Cardiac muscle cell (in vitro differentiated cells and primary cell): ENCODE data around the gene SCNM1. TPM values are rescaled to one million over a fixed set of nuclear protein-coding genes. Genes with fewer than 3 reads are reported as not detected.
A peak's percentile ranks its signal among the peaks of the same experiment; 100 is the strongest.

Experiments used
- DNase-seq, 2 donors: peaks; one replicate each; pipeline versions ENCODE4 v3.0.0 to v3.0.0-alpha.2; 2010 to 2017; ENCODE audit warnings: low read depth in 1 of 2, low spot score in 1 of 2
- H3K27ac ChIP-seq: fragments of 200-600 bp; sonication (generic); 2 replicates; pipeline ENCODE4 v1.5.1; 2016
- H3K27me3 ChIP-seq: fragments of 200-600 bp; sonication (generic); 2 replicates; pipeline ENCODE4 v1.6.0; 2016; ENCODE audit warnings: control low read depth
- H3K36me3 ChIP-seq: fragments of 200-600 bp; sonication (generic); 2 replicates; pipeline ENCODE4 v1.5.1; 2016; ENCODE audit warnings: control low read depth
- H3K4me1 ChIP-seq: fragments of 200-600 bp; sonication (generic); 2 replicates; pipeline ENCODE4 v1.8.1; 2017; ENCODE audit warnings: low read depth, mild to moderate bottlenecking, mixed run types
- H3K4me3 ChIP-seq: fragments of 200-600 bp; sonication (generic); 2 replicates; pipeline ENCODE4 v1.5.1; 2016; ENCODE audit warnings: mild to moderate bottlenecking
- H3K9me3 ChIP-seq: fragments of 200-600 bp; sonication (generic); 2 replicates; pipeline ENCODE4 v1.5.1; 2017; ENCODE audit warnings: low read depth, mild to moderate bottlenecking, control low read depth
- polyA plus RNA-seq: library from polyadenylated mRNA; unstranded; fragments of >200 nt; fragmentation: Nextera tagmentation; extraction: Ambion mirVana; gene quantifications from 2 replicates; pipeline ENCODE4 v1.2.1, GENCODE V29; 2016
- total RNA-seq: library from RNA; depleted of rRNA; stranded (reverse); fragments of >200 nt; gene quantifications from 2 replicates; pipeline ENCODE4 v1.2.3, GENCODE V29; 2016
- TF ChIP-seq, protein P1 (sequence below): IDR thresholded peaks from 2 replicates; pipeline ENCODE4 v1.5.1; 2012; ENCODE audit warnings: low read depth, mild to moderate bottlenecking, low read length

Gene SCNM1
- total and polyA plus RNA-seq, 2 experiments from 2014 or later, result 30.8 to 80.7 TPM

DNA sequence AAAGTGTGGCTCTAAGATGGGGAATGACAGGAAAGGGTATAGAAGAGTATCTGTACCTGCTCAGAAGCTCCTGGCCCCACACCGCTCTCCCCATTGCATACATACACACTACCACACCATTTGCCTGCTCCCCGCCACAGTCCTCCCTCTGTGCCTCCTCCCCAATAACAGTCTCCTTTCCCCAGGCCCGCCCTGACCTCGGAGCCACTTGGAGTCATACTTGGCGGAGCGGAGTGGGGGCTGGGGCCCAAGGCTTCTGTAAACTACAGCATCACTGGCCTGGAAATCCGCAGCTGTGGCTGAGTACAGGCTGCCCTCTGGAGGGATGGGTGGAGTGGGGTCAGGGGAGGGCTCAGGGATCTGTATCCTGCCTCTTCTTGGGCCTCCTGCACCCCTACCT is 28.2 kb upstream of the SCNM1 start:
- peaks cover 14% of the 10 kb centered on the region for H3K36me3 ChIP-seq
- TF ChIP-seq, protein P1, sequence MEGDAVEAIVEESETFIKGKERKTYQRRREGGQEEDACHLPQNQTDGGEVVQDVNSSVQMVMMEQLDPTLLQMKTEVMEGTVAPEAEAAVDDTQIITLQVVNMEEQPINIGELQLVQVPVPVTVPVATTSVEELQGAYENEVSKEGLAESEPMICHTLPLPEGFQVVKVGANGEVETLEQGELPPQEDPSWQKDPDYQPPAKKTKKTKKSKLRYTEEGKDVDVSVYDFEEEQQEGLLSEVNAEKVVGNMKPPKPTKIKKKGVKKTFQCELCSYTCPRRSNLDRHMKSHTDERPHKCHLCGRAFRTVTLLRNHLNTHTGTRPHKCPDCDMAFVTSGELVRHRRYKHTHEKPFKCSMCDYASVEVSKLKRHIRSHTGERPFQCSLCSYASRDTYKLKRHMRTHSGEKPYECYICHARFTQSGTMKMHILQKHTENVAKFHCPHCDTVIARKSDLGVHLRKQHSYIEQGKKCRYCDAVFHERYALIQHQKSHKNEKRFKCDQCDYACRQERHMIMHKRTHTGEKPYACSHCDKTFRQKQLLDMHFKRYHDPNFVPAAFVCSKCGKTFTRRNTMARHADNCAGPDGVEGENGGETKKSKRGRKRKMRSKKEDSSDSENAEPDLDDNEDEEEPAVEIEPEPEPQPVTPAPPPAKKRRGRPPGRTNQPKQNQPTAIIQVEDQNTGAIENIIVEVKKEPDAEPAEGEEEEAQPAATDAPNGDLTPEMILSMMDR, result no peak
- peaks cover 5% of the 10 kb centered on the region for H3K27me3 ChIP-seq
- H3K4me1 ChIP-seq, result peaks cover 6% of the 10 kb centered on the region
- no peak overlapping the region for H3K27ac ChIP-seq
- no peak for DNase-seq
- no peaks in the 10 kb centered on the region for H3K9me3 ChIP-seq
- H3K4me3 ChIP-seq, result no peak overlapping the region

DNA sequence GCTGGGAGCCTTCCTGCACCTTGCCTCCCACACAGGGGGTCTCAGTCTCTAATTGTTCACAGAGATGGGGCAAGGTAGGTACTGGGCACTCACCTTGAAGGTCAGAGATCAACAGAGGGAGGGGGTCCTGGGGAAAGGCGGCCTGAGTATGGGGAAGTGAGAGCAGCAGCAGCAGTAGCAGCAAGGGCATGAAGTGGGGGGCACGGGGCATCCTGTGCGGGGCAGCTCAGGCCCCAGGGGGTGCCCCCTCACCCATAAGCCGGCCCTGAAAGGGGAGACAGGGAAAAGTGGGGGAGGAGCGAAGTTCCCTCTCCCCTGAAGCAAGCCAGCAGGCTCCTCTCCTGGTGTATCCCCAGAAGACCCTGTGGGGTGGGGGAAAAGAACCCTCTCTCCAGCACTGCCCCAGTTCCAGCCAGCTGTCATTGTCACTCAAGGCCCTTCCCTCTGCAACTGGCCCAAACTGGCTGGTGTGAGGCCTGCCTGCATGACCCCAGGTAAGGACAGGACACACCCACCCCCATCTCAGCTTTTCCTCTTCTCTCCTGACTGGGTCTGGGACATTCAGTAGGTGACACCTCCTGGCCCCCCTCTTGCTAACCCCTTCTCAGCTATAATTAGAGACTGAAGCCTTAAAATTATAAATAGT is 23.4 kb upstream of the SCNM1 start:
- Histone ChIP-seq H3K27me3 (no peaks in the 10 kb centered on the region), H3K36me3 (peaks cover 3% of the 10 kb centered on the region), H3K9me3 (no peaks in the 10 kb centered on the region), H3K4me3 (no peak overlapping the region), H3K4me1 (peaks cover 35% of the 10 kb centered on the region), H3K27ac (peak overlapping the region; percentile 82)
- no peak for DNase-seq
- TF ChIP-seq, protein P1, result no peak

DNA sequence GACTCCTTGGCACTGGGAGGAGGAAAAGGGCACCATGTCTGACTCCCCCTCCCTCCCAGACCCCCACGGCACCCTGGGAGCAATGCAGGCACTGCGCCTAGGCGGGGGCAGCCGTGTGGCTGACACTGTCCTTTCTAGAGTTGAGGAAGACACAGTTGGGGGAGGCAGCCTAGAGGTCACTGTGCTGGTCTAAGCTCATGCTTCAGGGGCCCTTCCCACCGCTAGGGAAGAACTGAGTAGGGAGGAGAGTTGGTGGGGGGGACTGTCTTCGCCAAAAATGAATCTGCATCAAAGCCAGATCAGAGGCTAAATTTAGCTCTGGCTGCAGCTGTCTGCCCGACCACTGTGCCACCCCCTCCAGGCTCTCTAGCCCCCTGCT is 22.9 kb upstream of the SCNM1 start:
- H3K36me3 ChIP-seq, result peaks cover 3% of the 10 kb centered on the region
- no peaks in the 10 kb centered on the region for H3K9me3 ChIP-seq
- H3K27ac ChIP-seq, result peak overlapping the region; percentile 82
- TF ChIP-seq, protein P1, result no peak
- H3K4me1 ChIP-seq, result peaks cover 35% of the 10 kb centered on the region
- DNase-seq, result peak in 1 of 2 donors; percentile 58
- H3K4me3 ChIP-seq, result no peak overlapping the region
- no peaks in the 10 kb centered on the region for H3K27me3 ChIP-seq

DNA sequence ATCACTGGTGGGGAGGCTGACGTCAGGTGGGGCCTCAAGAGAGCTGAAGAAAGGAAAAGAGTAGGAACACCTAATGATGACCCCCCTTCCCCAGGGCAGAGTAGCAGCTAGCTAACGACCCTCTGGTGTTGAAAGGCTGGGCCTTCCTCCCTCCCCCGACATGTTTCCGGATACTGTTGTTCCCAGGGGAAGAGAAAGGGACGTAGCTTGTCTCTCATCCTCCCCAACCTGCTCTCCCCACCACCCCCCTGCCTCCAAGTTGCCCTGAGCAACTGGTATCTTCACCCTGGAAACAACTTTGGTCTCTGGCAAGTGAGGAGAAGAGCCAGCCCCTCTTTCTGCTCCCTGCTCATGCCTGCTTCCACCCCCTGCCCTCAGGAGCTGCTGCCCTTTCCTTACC is 22.0 kb upstream of the SCNM1 start:
- peaks cover 3% of the 10 kb centered on the region for H3K36me3 ChIP-seq
- TF ChIP-seq, protein P1, result no peak
- H3K4me1 ChIP-seq, result peaks cover 35% of the 10 kb centered on the region
- no peaks in the 10 kb centered on the region for H3K9me3 ChIP-seq
- no peak for DNase-seq
- no peaks in the 10 kb centered on the region for H3K27me3 ChIP-seq
- H3K4me3 ChIP-seq, result no peak overlapping the region
- H3K27ac ChIP-seq, result no peak overlapping the region

GRCh38 chr1:151144474-151145303 is 21.3 kb upstream of the SCNM1 start:
- no peaks in the 10 kb centered on the region for H3K27me3 ChIP-seq
- no peaks in the 10 kb centered on the region for H3K9me3 ChIP-seq
- TF ChIP-seq, protein P1, result no peak
- H3K4me3 ChIP-seq, result peak overlapping the region; percentile 64
- peaks cover 2% of the 10 kb centered on the region for H3K36me3 ChIP-seq
- H3K27ac ChIP-seq, result no peak overlapping the region
- peak; percentile 16 to 35 for DNase-seq
- H3K4me1 ChIP-seq, result peaks cover 35% of the 10 kb centered on the region
